HL-60 (cell line): Measurements from ENCODE around the gene FREM2.

ENCODE experiments used
- CTCF ChIP-seq: IDR thresholded peaks from one replicate; pipeline ENCODE4 v1.5.1; 2011; ENCODE audit warnings: low read length, control low read depth, inconsistent platforms; ENCODE audit not compliant: insufficient read depth
- GABPA ChIP-seq: IDR thresholded peaks from 2 replicates; pipeline ENCODE4 v1.6.1; 2012; ENCODE audit warnings: low read depth
- POLR2AphosphoS5 ChIP-seq: IDR thresholded peaks from 2 replicates; pipeline ENCODE4 v1.6.1; 2012; ENCODE audit warnings: low read depth
- REST ChIP-seq: IDR thresholded peaks from 2 replicates; pipeline ENCODE4 v1.6.1; 2012; ENCODE audit warnings: low read depth; ENCODE audit not compliant: insufficient replicate concordance

GRCh38 chr13:38658906-38659305, 28.0 kb upstream of the FREM2 start:
- TF ChIP-seq CTCF, result no peak
- TF ChIP-seq POLR2AphosphoS5, result no peak
- TF ChIP-seq REST, result no peak
- no peak for TF ChIP-seq GABPA
